ENCODE measurements around the gene SH2D4B. TPM values are rescaled to one million over a fixed set of nuclear protein-coding genes. Genes with fewer than 3 reads are reported as not detected.

Gene SH2D4B
- under 1 TPM; 0.11 to 0.32 TPM for total RNA-seq

DNA sequence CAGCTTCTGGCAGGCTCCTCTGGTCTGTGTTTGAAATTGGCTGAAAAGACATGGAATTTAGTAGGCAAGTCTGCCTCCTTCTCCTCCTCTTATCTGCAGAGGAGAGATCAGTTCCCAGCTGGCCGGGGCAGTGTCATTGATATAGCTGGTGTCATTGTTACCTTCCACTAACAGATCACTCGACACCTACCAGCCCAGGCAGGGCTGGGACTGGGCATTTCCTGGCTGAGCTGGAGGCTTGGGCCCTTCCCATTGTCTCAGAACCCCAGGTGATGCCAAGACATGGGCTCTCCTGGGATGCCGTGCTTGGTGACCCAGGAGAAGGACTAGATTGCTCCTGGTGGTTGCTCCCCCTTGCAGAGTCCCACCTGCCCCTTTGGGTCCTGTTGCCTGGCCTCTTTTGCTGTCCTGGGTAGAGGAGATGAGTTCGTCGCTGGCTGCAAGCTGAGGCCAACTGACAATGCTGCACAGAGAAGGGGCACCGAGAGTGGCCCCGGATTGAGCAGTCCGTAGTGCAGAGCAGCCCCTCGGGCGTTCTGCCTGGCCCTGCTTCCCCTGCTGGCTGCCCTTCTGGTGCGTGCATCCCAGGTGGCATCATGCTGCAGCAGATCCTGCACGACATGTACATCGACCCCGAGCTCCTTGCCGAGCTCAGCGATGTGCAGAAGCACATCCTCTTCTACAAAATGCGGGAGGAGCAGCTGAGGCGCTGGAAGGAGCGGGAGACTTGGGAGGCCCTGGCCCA, at the start of gene SH2D4B:
SH2D4B (plus strand) TSS at position 167 of the 745 bp plus-strand sequence; CDS start at position 597, 430 bp downstream.
- peaks cover 18% of the 10 kb centered on the region for H3K4me1 Mint-ChIP-seq
- no peak for ATAC-seq (replicated peaks)
- no peaks in the 10 kb centered on the region for H3K9me3 Mint-ChIP-seq
- peak within 1 kb of the TSS; percentile 94 for H3K4me3 Mint-ChIP-seq
- H3K36me3 Mint-ChIP-seq (ENCODE audit: low read depth) = peaks cover 16% of the 10 kb centered on the region
- peak within 1 kb of the TSS; percentile 99 for H3K27ac Mint-ChIP-seq
- no peaks in the 10 kb centered on the region for H3K27me3 Mint-ChIP-seq

GRCh38 chr10:80488539-80489066, 49.1 kb upstream of the SH2D4B start:
- peaks cover 71% of the 10 kb centered on the region for H3K4me1 Mint-ChIP-seq
- H3K9me3 Mint-ChIP-seq = no peaks in the 10 kb centered on the region
- H3K27me3 Mint-ChIP-seq = no peaks in the 10 kb centered on the region
- H3K36me3 Mint-ChIP-seq (ENCODE audit: low read depth) = peaks cover 86% of the 10 kb centered on the region
- peak overlapping the region; percentile 64 for H3K27ac Mint-ChIP-seq
- no peak for ATAC-seq (replicated peaks)
- H3K4me3 Mint-ChIP-seq = peak overlapping the region; percentile 65

DNA sequence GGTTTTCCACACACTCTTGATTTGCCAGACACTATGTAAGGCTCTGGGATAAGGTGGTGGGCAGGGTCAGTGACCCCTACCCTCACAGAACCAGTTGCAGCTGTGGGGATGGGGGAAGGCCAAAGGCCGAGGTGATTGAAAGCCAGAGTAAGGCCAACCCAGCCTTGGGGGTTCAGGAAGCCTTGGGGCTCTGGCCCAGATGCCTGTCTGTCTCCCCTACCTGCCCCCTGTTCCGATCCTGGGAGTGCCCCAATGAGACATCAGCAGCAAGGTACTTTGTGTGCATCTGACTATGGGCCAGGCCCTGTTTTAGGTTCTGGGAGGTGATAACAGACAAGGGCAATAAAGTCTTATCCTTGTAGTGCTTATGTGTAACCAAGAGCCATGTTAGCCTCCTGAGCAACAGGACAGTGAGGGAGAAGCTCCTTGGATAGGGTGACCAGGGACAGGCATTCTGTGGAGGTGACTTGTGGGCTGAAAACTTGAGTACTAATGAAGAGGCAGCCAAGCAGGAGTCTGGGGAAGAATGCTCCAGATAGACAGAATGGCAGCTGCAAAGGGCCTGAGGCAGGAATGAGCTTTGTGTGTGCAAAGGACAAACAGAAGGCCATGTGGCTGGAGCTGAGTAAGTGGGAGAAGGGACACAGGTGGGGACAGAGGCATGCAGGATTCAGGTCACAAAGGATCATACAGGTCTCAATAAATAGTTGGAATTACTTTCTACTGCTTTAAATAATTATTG, 48.2 kb upstream of the SH2D4B start:
- Mint-ChIP-seq H3K36me3 (ENCODE audit: low read depth) (peaks cover 86% of the 10 kb centered on the region), H3K4me1 (peaks cover 73% of the 10 kb centered on the region), H3K27ac (peak overlapping the region; percentile 24), H3K4me3 (peak overlapping the region; percentile 65), H3K9me3 (no peaks in the 10 kb centered on the region), H3K27me3 (no peaks in the 10 kb centered on the region)
- ATAC-seq (replicated peaks) = no peak

GRCh38 chr10:80491251-80492102, 46.2 kb upstream of the SH2D4B start:
- Mint-ChIP-seq H3K4me3 (peak overlapping the region; percentile 65), H3K9me3 (no peaks in the 10 kb centered on the region), H3K27me3 (no peaks in the 10 kb centered on the region), H3K27ac (peak overlapping the region; percentile 39), H3K4me1 (peaks cover 68% of the 10 kb centered on the region), H3K36me3 (ENCODE audit: low read depth) (peaks cover 86% of the 10 kb centered on the region)
- no peak for ATAC-seq (replicated peaks)

DNA sequence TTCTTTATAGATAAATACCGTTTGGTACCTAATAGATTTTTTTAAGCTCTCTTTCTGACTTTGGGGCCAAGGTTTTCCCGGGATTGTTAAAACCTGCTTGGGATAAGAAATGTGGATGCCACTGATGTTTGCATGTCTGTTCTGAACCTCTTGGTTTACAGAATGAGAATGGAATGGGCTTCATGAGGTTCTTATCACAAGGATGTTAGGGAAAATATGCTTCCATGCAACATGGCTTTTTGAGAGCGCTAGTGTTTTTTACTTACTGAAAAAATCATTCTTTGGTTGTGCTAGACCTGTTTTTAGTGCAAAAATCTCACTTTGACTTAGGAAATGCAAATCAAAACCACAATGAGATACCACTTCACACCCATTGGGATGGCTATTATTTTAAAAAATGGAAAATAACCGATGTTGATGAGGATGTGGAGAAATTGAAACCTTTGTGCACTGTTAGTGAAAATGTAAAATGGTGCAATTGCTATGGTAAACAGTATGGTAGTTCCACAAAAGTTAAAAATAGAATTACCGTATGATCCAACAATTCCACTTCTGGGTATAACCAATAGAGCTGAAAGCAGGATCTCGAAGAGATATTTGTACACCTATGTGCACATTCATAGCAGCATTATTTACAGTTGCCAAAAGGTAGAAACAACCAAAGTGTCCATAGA, 44.7 kb upstream of the SH2D4B start:
- Mint-ChIP-seq H3K27ac (peak overlapping the region; percentile 80), H3K36me3 (ENCODE audit: low read depth) (peaks cover 86% of the 10 kb centered on the region), H3K4me1 (peaks cover 69% of the 10 kb centered on the region), H3K9me3 (no peaks in the 10 kb centered on the region), H3K27me3 (no peaks in the 10 kb centered on the region), H3K4me3 (peak overlapping the region; percentile 65)
- ATAC-seq (replicated peaks) = no peak

DNA sequence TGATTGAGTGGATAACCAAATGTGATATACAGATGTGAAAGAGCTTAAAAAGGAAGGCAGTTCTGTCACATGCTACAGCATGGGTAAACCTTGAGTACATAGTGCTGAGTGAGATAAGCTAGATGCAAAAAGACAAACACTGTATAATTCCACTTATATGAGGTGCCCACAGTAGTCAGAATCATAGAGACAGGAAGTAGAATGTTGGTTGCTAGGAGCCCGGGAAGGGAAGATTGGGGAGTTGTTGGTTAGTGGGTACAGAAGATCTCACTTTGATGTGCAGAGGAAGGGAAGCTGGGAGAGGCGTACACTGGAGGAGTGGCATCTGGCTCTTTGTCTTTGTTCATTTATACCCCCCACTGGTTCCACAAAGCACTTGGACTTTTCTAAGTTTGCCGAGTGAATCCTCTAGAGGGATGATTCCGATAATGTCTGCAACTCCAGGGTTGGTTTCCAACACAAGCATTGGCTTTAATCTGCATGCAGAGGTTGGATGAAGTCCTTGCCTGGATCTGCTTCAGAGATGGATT, 44.1 kb upstream of the SH2D4B start:
- Mint-ChIP-seq H3K4me1 (peaks cover 72% of the 10 kb centered on the region), H3K27me3 (no peaks in the 10 kb centered on the region), H3K4me3 (peak overlapping the region; percentile 65), H3K27ac (peak overlapping the region; percentile 80), H3K36me3 (ENCODE audit: low read depth) (peaks cover 82% of the 10 kb centered on the region), H3K9me3 (no peaks in the 10 kb centered on the region)
- peak; percentile 72 for ATAC-seq (replicated peaks)

GRCh38 chr10:80496555-80497172, 41.0 kb upstream of the SH2D4B start:
- no peaks in the 10 kb centered on the region for H3K27me3 Mint-ChIP-seq
- H3K36me3 Mint-ChIP-seq (ENCODE audit: low read depth) = peaks cover 61% of the 10 kb centered on the region
- H3K4me1 Mint-ChIP-seq = peaks cover 68% of the 10 kb centered on the region
- no peaks in the 10 kb centered on the region for H3K9me3 Mint-ChIP-seq
- ATAC-seq (replicated peaks) = no peak
- peak overlapping the region; percentile 97 for H3K27ac Mint-ChIP-seq
- peak overlapping the region; percentile 80 for H3K4me3 Mint-ChIP-seq

GRCh38 chr10:80497187-80498077, 40.3 kb upstream of the SH2D4B start:
- H3K27ac Mint-ChIP-seq = peak overlapping the region; percentile 97
- H3K4me1 Mint-ChIP-seq = peaks cover 75% of the 10 kb centered on the region
- H3K9me3 Mint-ChIP-seq = no peaks in the 10 kb centered on the region
- ATAC-seq (replicated peaks) = no peak
- peak overlapping the region; percentile 80 for H3K4me3 Mint-ChIP-seq
- no peaks in the 10 kb centered on the region for H3K27me3 Mint-ChIP-seq
- peaks cover 61% of the 10 kb centered on the region for H3K36me3 Mint-ChIP-seq (ENCODE audit: low read depth)

- ATAC-seq (replicated peaks) = peak; percentile 13
- H3K9me3 Mint-ChIP-seq = no peaks in the 10 kb centered on the region
- no peaks in the 10 kb centered on the region for H3K27me3 Mint-ChIP-seq
- H3K36me3 Mint-ChIP-seq (ENCODE audit: low read depth) = peaks cover 61% of the 10 kb centered on the region
- peaks cover 82% of the 10 kb centered on the region for H3K4me1 Mint-ChIP-seq
- H3K4me3 Mint-ChIP-seq = peak overlapping the region; percentile 80
- H3K27ac Mint-ChIP-seq = peak overlapping the region; percentile 97
These were observed 39.4 kb upstream of the SH2D4B start for GRCh38 chr10:80498078-80498832.

- no peaks in the 10 kb centered on the region for H3K9me3 Mint-ChIP-seq
- ATAC-seq (replicated peaks) = peak; percentile 72
- peaks cover 84% of the 10 kb centered on the region for H3K4me1 Mint-ChIP-seq
- H3K36me3 Mint-ChIP-seq (ENCODE audit: low read depth) = peaks cover 53% of the 10 kb centered on the region
- H3K27ac Mint-ChIP-seq = peak overlapping the region; percentile 97
- peak overlapping the region; percentile 80 for H3K4me3 Mint-ChIP-seq
- H3K27me3 Mint-ChIP-seq = no peaks in the 10 kb centered on the region
These were observed 38.6 kb upstream of the SH2D4B start for GRCh38 chr10:80498833-80499741.
